Measurements from ENCODE around the gene LPO. TPM values are rescaled to one million over a fixed set of nuclear protein-coding genes. Genes with fewer than 3 reads are reported as not detected.

The LPO gene
- total RNA-seq, 1 experiment from 2014 or later = 0.20 TPM

DNA sequence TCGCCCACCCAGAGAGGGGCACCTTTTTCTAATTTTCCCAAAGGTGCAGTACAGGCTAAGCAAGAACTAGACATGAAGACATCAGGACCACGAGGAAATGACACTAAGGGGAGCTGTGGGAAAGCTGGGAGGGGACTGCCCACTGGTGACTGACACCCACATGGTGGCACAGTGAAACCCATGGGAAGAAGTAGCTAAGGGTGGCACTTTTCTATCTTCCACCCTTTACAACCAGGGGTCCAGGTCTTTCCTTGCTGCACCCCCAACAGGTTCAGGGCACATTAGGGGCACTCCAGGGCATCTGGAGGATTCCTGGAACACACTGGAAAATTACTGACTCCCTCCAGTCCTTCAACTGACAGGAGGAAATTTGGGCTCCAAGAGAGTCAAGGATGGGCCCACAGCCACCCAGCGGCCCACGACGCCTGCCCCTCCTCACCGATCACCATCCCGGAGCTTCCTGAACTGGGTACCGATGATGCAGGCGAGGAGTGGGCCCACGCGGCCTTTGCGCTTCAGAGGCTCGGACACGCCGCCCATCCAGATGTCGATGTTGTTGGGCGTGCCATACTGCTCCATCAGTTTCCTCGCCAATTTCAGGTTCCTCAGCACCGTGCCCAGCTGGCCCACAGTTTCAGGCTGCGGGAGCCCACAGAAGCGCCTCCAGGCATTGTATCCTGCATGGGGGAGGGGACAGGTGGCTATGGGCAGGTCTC is 33.0 kb downstream of the LPO start:
- DNase-seq (ENCODE audit: low spot score) (no peak), ATAC-seq (no peak)
- ChIA-PET CTCF (interaction anchor here (0.6 to 2.1 kb wide), 2 partner anchors 22 to 152 kb away, joined by 3 to 8 read pairs; no protein-coding TSS in a partner anchor), POLR2A (no interaction called here)
- no peaks in the 10 kb centered on the region for H3K4me1 Mint-ChIP-seq
- no peak overlapping the region for H3K27ac Mint-ChIP-seq
- peaks cover under 1% of the 10 kb centered on the region; the same call in 1 of the 2 replicates for H3K27me3 Mint-ChIP-seq (ENCODE audit: low read depth)
- H3K36me3 Mint-ChIP-seq = no peaks in the 10 kb centered on the region
- no peaks in the 10 kb centered on the region for H3K9me3 Mint-ChIP-seq
- no peak overlapping the region for H3K4me3 Mint-ChIP-seq
- TF ChIP-seq CREB1 (CRISPR knock-in tag; IDR thresholded peaks at IDR 0.05) = no peak
- no peak for TF ChIP-seq NFYB (CRISPR knock-in tag; conservative IDR thresholded peaks at IDR 0.05; ENCODE audit: low read depth)
- TF ChIP-seq, protein P1, sequence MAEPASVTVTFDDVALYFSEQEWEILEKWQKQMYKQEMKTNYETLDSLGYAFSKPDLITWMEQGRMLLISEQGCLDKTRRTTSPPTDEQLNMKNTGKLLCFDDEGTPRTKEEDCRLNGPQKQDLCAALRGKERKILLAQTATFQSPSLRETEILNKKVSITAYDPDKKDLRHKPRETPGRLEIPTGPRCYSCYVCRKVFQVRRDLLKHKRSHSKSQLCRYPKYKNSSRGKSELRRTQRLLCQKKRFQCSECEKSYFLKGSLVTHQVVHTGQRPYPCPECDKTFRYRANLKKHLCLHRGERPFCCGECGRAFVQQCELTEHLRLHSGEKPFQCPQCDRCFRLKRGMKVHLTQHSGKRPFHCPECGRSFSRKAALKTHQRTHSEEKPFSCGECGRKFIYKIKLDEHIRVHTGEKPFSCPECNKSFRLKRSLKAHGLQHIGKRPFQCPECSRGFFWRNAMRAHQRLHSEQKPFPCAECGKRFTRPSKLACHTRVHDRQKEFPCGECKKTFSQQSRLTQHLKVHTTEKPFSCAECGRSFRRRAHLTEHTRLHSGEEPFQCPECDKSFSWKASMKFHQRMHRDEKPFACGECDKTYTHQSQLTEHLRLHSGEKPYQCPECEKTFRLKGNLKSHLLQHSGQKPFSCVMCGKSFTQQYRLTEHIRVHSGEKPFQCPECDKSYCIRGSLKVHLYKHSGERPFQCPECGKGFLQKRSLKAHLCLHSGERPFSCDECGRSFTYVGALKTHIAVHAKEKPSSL (CRISPR knock-in tag; conservative IDR thresholded peaks at IDR 0.05) = no peak
- no peak for TF ChIP-seq PRDM15 (CRISPR knock-in tag; IDR thresholded peaks at IDR 0.05)

- POLR2A ChIA-PET = no interaction called here
- no peak for ATAC-seq
- TF ChIP-seq ZNF423 (CRISPR knock-in tag; IDR thresholded peaks at IDR 0.05) (no peak), JUN (CRISPR knock-in tag; IDR thresholded peaks at IDR 0.05) (no peak), NR3C1 (CRISPR knock-in tag; conservative IDR thresholded peaks at IDR 0.05; ENCODE audit: low read depth) (no peak), FOXP4 (CRISPR knock-in tag; IDR thresholded peaks at IDR 0.05) (no peak), ZNF317 (CRISPR knock-in tag; IDR thresholded peaks at IDR 0.05; ENCODE audit: borderline replicate concordance, low read depth) (no peak), AFF4 (CRISPR knock-in tag; IDR thresholded peaks at IDR 0.05; ENCODE audit: borderline replicate concordance) (no peak)
- TF ChIP-seq, protein P2, sequence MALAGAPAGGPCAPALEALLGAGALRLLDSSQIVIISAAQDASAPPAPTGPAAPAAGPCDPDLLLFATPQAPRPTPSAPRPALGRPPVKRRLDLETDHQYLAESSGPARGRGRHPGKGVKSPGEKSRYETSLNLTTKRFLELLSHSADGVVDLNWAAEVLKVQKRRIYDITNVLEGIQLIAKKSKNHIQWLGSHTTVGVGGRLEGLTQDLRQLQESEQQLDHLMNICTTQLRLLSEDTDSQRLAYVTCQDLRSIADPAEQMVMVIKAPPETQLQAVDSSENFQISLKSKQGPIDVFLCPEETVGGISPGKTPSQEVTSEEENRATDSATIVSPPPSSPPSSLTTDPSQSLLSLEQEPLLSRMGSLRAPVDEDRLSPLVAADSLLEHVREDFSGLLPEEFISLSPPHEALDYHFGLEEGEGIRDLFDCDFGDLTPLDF (CRISPR knock-in tag; IDR thresholded peaks at IDR 0.05) = no peak
- TF ChIP-seq, protein P3, sequence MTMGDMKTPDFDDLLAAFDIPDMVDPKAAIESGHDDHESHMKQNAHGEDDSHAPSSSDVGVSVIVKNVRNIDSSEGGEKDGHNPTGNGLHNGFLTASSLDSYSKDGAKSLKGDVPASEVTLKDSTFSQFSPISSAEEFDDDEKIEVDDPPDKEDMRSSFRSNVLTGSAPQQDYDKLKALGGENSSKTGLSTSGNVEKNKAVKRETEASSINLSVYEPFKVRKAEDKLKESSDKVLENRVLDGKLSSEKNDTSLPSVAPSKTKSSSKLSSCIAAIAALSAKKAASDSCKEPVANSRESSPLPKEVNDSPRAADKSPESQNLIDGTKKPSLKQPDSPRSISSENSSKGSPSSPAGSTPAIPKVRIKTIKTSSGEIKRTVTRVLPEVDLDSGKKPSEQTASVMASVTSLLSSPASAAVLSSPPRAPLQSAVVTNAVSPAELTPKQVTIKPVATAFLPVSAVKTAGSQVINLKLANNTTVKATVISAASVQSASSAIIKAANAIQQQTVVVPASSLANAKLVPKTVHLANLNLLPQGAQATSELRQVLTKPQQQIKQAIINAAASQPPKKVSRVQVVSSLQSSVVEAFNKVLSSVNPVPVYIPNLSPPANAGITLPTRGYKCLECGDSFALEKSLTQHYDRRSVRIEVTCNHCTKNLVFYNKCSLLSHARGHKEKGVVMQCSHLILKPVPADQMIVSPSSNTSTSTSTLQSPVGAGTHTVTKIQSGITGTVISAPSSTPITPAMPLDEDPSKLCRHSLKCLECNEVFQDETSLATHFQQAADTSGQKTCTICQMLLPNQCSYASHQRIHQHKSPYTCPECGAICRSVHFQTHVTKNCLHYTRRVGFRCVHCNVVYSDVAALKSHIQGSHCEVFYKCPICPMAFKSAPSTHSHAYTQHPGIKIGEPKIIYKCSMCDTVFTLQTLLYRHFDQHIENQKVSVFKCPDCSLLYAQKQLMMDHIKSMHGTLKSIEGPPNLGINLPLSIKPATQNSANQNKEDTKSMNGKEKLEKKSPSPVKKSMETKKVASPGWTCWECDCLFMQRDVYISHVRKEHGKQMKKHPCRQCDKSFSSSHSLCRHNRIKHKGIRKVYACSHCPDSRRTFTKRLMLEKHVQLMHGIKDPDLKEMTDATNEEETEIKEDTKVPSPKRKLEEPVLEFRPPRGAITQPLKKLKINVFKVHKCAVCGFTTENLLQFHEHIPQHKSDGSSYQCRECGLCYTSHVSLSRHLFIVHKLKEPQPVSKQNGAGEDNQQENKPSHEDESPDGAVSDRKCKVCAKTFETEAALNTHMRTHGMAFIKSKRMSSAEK (CRISPR knock-in tag; IDR thresholded peaks at IDR 0.05; ENCODE audit: borderline replicate concordance) = no peak
Observed at GRCh38 chr17:58272367-58273280, 34.2 kb downstream of the LPO start.

More at GRCh38 chr17:58272367-58273280, 34.2 kb downstream of the LPO start:
- Mint-ChIP-seq H3K27ac (no peak overlapping the region), H3K4me3 (no peak overlapping the region), H3K36me3 (no peaks in the 10 kb centered on the region), H3K27me3 (ENCODE audit: low read depth) (peaks cover 2% of the 10 kb centered on the region; the same call in 1 of the 2 replicates), H3K4me1 (no peaks in the 10 kb centered on the region), H3K9me3 (no peaks in the 10 kb centered on the region)
- no peak for DNase-seq (ENCODE audit: low spot score)
- CTCF ChIA-PET = interaction anchor here (1.0 kb wide), 1 partner anchor 35 kb away, joined by 3 read pairs; no protein-coding TSS in a partner anchor
